GM21423 (cell line): ENCODE results near the gene CES4A.
A peak's percentile ranks its signal among the peaks of the same experiment; 100 is the strongest.
"Not testable (repeated sequence)": the region's sequence is repeated elsewhere in the genome, so short reads cannot be mapped to it uniquely, and the experiment has no call there.

Experiments used
- ATAC-seq: cut with Tn5 transposase; IDR thresholded peaks from one replicate; pipeline ENCODE4 v1.9.1; 2021; ENCODE audit warnings: mild to moderate bottlenecking, moderate library complexity; ENCODE audit not compliant: unreplicated experiment

Gene CES4A

GRCh38 chr16:66983033-66983432, 5.4 kb upstream of the CES4A start:
- ATAC-seq, result no peak

- no peak for ATAC-seq
These were observed 3.5 kb upstream of the CES4A start for GRCh38 chr16:66984892-66985311.

GRCh38 chr16:66986559-66986958, 1.8 kb upstream of the CES4A start:
- ATAC-seq, result no peak

DNA sequence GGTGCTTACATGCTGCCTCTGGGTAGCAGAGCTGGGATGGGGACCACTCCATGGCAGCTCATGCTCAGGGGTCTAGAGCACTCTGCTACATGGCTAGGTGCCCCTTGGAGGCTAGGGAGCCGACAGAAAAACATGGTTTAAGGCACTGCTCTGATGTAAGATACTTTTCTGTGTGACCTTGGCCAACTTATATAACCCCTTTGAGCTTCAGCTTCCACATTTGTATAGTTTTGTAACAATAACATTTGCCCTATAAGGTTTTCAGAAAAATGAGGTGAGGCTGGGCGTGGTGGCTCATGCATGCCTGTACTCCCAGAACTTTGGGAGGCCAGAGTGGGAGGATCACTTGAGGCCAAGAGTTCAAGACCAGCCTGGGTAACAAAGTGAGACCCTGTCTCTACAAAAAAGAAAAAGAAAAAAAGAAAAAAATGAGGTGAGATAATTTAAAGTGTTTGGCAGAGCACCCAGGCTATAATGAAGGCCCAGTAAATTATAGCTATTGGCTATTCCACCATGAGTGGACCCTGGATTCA, 3.2 kb downstream of the CES4A start:
- ATAC-seq, result no peak

DNA sequence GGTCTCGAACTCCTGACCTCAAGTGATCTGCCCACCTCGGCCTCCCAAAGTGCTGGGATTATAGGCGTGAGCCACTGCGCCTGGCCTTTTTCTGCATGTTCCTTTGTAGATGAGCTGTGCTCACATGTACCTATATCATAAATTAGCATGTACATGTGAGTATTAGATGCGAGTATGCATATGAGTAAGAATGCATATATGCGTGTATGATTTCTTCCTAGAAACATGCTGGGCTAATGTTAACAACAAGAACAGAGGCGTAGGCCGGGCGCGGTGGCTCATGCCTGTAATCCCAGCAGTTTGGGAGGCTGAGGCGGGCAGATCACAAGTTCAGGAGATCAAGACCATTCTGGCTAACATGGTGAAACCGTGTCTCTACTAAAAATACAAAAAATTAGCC, 5.2 kb downstream of the CES4A start:
- ATAC-seq, result not testable (repeated sequence)

GRCh38 chr16:66996324-66996982, 8.1 kb downstream of the CES4A start:
- ATAC-seq, result no peak

DNA sequence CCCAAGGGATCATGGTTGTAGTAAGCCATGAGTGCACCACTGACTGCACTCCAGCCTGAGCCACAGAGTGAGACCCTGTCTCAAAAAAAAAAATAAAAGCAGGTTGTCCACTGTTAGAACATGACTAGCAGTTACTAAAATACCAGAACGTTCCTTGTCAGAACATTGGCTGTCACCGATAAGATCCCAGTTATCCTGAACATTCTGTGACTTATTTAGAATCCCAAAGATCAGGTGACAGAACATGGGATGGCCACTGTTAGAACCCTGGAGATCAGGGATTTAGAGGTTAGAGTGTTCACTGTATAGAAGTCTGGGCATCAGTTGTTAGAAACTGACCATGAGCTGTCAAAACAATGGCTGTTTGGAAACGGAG, 8.6 kb downstream of the CES4A start:
- ATAC-seq, result no peak

GRCh38 chr16:67000384-67001351, 12.3 kb downstream of the CES4A start:
- no peak for ATAC-seq

GRCh38 chr16:67001726-67002125, 13.3 kb downstream of the CES4A start:
- no peak for ATAC-seq

DNA sequence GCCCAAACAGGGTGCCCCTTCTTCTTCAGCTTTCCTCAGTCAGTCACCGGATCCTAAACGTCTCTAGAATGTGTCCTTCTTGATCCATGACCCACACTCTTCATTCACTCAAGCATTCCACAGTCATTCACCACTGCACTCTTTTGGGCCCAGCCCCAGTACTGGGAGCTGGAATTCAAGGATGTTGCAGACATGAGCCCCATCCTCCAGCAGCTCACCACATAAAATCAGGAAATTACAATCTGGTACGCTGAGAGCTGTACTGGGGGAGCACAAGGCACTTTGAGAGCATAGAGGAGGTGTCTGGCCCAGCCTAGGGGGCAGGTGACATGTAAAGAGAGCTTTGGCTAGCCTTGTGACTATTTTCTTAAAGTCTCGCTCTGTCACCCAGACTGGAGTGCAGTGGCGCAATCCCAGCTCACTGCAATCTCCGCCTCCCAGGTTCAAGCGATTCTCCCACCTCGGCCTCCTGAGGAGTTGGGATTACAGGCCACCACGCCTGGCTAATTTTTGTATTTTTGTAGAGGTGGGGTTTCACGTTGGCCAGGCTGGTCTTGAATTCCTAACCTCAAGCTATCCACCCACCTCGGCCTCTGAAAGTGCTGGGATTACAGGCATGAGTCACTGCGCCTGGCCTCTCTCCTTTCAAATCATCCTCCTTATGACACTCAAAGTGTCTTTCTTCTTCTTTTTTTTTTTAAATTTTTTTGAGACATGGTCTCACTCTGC, 18.7 kb downstream of the CES4A start:
- no peak for ATAC-seq

- no peak for ATAC-seq
These were observed 20.8 kb downstream of the CES4A start for GRCh38 chr16:67009158-67009557.

- ATAC-seq, result no peak
These were observed 22.9 kb downstream of the CES4A start for GRCh38 chr16:67011274-67011673.

GRCh38 chr16:67013233-67013822, 24.9 kb downstream of the CES4A start:
- ATAC-seq, result no peak

DNA sequence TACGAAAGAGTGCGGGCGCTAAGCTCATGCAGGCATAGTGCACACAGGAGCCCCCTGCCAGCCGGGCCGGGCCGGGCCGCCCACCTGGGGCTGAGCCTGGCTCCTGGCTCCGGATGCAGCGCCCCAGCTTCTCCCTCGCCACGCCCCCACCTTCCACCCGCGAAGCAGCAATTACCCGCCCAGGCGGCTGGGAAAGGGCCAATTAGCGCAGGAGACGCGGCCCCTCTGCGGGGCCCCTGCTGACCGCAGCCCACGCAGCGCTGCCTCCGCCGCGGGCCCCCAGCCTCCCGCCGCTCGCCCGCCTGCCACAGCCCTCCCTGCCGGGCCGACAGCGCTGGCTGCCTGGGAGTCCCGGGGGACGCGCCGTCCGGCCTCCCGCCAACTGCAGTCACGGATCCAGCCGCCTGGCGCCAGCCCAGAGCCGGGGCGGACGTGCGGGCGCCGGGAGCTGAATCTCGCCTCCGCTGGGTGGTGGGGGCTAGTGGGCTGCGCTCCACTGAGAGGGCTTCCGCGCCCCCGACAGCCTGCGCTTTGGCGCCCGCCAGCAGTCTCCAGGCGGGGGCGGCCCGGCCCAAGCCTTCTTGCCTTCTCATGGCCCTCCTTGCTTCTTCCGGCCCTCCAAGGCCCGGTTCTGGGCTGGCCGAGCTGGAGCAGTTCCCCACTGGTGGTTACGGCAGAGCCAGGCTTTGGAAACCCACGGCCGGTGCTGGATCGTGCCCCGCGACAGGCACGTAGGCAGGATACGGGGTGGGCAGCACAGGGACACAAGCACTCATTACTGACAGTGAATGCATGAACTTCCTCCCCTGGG, 25.6 kb downstream of the CES4A start:
- peak; percentile 42 for ATAC-seq

GRCh38 chr16:67014634-67015312, 26.4 kb downstream of the CES4A start:
- ATAC-seq, result no peak

DNA sequence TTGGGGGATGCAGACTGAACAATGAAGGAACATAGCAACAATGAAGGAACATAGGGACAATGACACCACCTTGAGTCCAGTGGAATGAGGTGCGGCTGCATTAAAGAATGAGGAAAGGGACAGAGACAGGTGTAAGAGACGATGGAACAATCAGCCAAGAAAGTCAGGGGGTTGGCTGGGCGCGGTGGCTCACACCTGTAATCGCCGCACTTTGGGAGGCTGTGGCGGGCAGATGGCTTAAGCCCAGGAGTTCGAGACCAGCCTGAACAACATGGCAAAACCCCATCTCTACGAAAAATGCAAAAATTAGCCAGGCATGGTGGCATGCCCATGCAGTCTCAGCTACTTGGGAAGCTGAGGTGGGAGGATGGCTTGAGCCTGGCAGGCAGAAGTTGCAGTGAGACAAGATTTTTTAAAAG, 26.9 kb downstream of the CES4A start:
- ATAC-seq, result no peak

- no peak for ATAC-seq
These were observed 27.8 kb downstream of the CES4A start for GRCh38 chr16:67016143-67016542.

- no peak for ATAC-seq
These were observed 28.5 kb downstream of the CES4A start for GRCh38 chr16:67016681-67017420.

- ATAC-seq, result no peak
These were observed 29.0 kb downstream of the CES4A start for GRCh38 chr16:67017421-67017750.
